Stomach (tissue), 9 donors: ENCODE measurements around the gene WAS. TPM values are rescaled to one million over a fixed set of nuclear protein-coding genes. Genes with fewer than 3 reads are reported as not detected.
"Not testable (repeated sequence)": the region's sequence is repeated elsewhere in the genome, so short reads cannot be mapped to it uniquely, and the experiment has no call there.

ENCODE experiments used
- DNase-seq, 2 donors: peaks; one replicate each; pipeline versions ENCODE4 v3.0.0 to v3.0.0-alpha.2; 2013 to 2019
- H3K27ac ChIP-seq, 5 donors: fragments of 200-600 bp in 4 of 5; sonication (generic) in 4 of 5; one replicate each; pipeline ENCODE4 v1.5.1; 2013 to 2019; ENCODE audit warnings: mild to moderate bottlenecking in 1 of 5, moderate library complexity in 1 of 5
- H3K27me3 ChIP-seq, 3 donors: fragments of 200-600 bp; sonication (generic); one replicate each; pipeline ENCODE4 v1.5.1; 2017 to 2019; ENCODE audit warnings: mixed run types in 1 of 3
- H3K36me3 ChIP-seq, 4 donors: fragments of 200-600 bp; sonication (generic); 1 replicate in 3 of 4; 2 replicates in 1 of 4; pipeline ENCODE4 v1.5.1; 2016 to 2019
- H3K4me1 ChIP-seq, 4 donors: fragments of 200-600 bp; sonication (generic); one replicate each; pipeline ENCODE4 v1.5.1; 2016 to 2019
- H3K4me3 ChIP-seq, 4 donors: fragments of 200-600 bp; sonication (generic) in 3 of 4; one replicate each; pipeline ENCODE4 v1.5.1; 2016 to 2019; ENCODE audit warnings: mild to moderate bottlenecking in 1 of 4
- H3K9me3 ChIP-seq, 4 donors: fragments of 200-600 bp; sonication (generic); one replicate each; pipeline ENCODE4 v1.5.1; 2016 to 2019
- CTCF ChIP-seq, 7 experiments: fragments of 450-650 bp in 4 of 7; fragments of 200-600 bp in 3 of 7; sonication (generic) in 3 of 7; IDR thresholded peaks; one replicate each; pipeline ENCODE4 v1.5.1; 2016 to 2019; ENCODE audit warnings: antibody characterized with exemption in 7 of 7, control low read depth in 2 of 7, mild to moderate bottlenecking in 1 of 7
- EP300 ChIP-seq: sonication (generic); formaldehyde crosslinking; IDR thresholded peaks from one replicate; pipeline ENCODE4 v1.6.1; 2017; ENCODE audit warnings: antibody characterized with exemption
- POLR2A ChIP-seq, 4 donors: fragments of 450-650 bp; IDR thresholded peaks; one replicate each; pipeline ENCODE4 v1.6.1; 2016; ENCODE audit warnings: antibody characterized with exemption in 4 of 4, control low read depth in 2 of 4, mild to moderate bottlenecking in 1 of 4, moderate library complexity in 1 of 4
- POLR2AphosphoS5 ChIP-seq, 3 donors: sonication (generic); formaldehyde crosslinking; IDR thresholded peaks; one replicate each; pipeline ENCODE4 v1.6.1; 2016; ENCODE audit warnings: antibody characterized with exemption in 3 of 3
- WGBS, 5 donors: extraction: QIAGEN DNeasy Blood & Tissue Kit in 3 of 5; methylation state at CpG; one replicate each; pipeline versions ENCODE4 v1.1.5 to v1.1.7; 2013 to 2018; 5-methylcytosine and 5-hydroxymethylcytosine counted together
- intact Hi-C: fragments of 100-400 bp; cut with DNase I; formaldehyde crosslinking; loops from one replicate; pipeline ENCODE4 v1.15.1; 2023; ENCODE audit warnings: low total_unique reads
- polyA plus RNA-seq, 3 donors: library from polyadenylated mRNA; stranded (reverse); fragments of 200-250 nt; gene quantifications; one replicate each; pipeline ENCODE4 v1.2.3, GENCODE V29; 2013
- total RNA-seq, 5 donors: library from RNA; depleted of rRNA; stranded (reverse); fragments of >200 nt; gene quantifications; one replicate each; pipeline versions ENCODE4 v1.1.0 to v1.2.3, GENCODE V29; 2014 to 2016
- donor health status: healthy with polysubstance abuse.
- donor health status: Bipolar disorder and iron deficiency.
- donor health status: healthy.

The WAS gene
- total and polyA plus RNA-seq, 8 donors, result 2.3 to 8.4 (median 4.5) TPM

DNA sequence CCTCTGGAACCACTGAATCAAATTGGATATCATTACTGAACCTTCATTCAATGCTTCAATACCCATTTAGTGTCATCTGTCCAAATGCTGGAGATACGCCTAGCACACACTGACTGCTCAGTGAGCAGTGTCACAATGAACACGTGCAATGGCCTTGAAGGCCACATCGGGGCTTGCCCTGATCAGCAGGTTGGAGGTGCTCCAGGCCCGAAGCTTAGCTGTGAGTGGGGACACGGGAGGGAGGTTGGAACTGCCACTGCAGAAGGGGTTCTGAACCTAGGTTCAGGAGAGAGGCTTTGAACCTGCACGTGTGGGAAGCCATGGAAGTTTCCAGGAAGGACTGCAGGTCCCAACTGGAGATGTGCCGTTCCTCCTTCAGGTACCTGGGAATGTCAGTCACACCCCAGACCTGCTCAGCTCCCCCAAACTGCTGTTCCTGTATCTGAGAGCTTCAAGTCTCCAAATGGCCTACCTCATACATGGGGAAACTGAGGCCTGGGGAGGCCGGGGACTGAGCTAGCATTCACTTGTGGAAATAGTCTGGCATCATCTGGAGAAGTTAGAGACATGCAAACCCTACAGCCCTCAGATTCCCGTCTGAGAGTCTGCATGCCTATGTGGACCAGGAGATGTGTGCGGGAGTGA lies 1.9 kb upstream of the WAS start:
- intact Hi-C loops, result no loop called here
- Histone ChIP-seq H3K9me3 (no peaks in the 10 kb centered on the region), H3K27ac (peak overlapping the region in 1 of 5 donors; percentile 74), H3K27me3 (no peaks in the 10 kb centered on the region), H3K4me3 (no peak overlapping the region), H3K4me1 (peaks cover 0 to 8% (median 7%) of the 10 kb centered on the region in 4 donors), H3K36me3 (no peaks in the 10 kb centered on the region)
- 67 to 82% (median 79%) methylated on average over 5 to 10 of the region's 10 CpGs for WGBS, 5 donors
- TF ChIP-seq POLR2A (IDR thresholded peaks at IDR 0.05) (no peak), EP300 (no peak), CTCF (IDR thresholded peaks at IDR 0.05) (no peak), POLR2AphosphoS5 (IDR thresholded peaks at IDR 0.05) (no peak)
- DNase-seq, result no peak

DNA sequence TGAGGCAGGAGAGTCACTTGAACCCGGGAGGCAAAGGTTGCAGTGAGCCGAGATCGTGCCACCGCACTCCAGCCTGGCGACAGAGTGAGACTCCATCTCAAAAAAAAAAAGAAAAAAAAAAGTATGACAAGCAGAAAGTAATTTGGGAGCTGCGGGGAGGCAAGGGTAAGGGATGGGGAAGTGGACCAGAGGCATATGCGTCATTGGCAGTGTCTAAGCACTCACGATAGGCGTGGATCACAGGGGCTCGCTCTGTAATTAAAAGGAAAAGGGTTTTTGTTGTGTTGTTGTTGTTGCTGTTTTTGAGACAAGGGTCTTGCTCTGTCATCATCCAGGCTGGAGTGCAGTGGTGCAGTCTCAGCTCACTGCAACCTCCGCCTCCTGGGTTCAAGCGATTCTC lies 804 bp upstream of the WAS start:
- DNase-seq, intact Hi-C loops, H3K36me3 ChIP-seq, H3K4me1 ChIP-seq, H3K4me3 ChIP-seq, H3K9me3 ChIP-seq, H3K27me3 ChIP-seq: not testable (repeated sequence)
- WGBS, 5 donors, result 80 to 91% (median 83%) methylated on average over 12 of the region's 12 CpGs
- H3K27ac ChIP-seq, result peak overlapping the region in 4 of 5 donors; percentile 26 to 74 (median 64)

GRCh38 chrX:48684134-48684533 lies 535 bp downstream of the WAS start:
- H3K4me1 ChIP-seq, result no peaks in the 10 kb centered on the region
- TF ChIP-seq EP300 (no peak), CTCF (IDR thresholded peaks at IDR 0.05) (no peak), POLR2AphosphoS5 (IDR thresholded peaks at IDR 0.05) (no peak), POLR2A (IDR thresholded peaks at IDR 0.05) (no peak)
- H3K27me3 ChIP-seq, result peaks cover 0 to 4% (median 0%) of the 10 kb centered on the region in 3 donors
- WGBS, 5 donors, result 40 to 72% (median 72%) methylated on average over 1 to 7 of the region's 7 CpGs
- no peaks in the 10 kb centered on the region for H3K36me3 ChIP-seq
- no peak for DNase-seq
- intact Hi-C loops, result no loop called here
- no peaks in the 10 kb centered on the region for H3K9me3 ChIP-seq
- H3K27ac ChIP-seq, result peak overlapping the region in 4 of 5 donors; percentile 26 to 74 (median 64)
- peak overlapping the region; percentile 14 to 33 (median 30) for H3K4me3 ChIP-seq

- no peaks in the 10 kb centered on the region for H3K36me3 ChIP-seq
- no peak for DNase-seq
- TF ChIP-seq POLR2AphosphoS5 (IDR thresholded peaks at IDR 0.05) (no peak), CTCF (IDR thresholded peaks at IDR 0.05) (no peak), EP300 (no peak), POLR2A (IDR thresholded peaks at IDR 0.05) (no peak)
- H3K4me3 ChIP-seq, result peak overlapping the region in 1 of 4 donors; percentile 15
- WGBS, 5 donors, result 65 to 76% (median 73%) methylated on average over 7 to 12 of the region's 12 CpGs
- no peaks in the 10 kb centered on the region for H3K4me1 ChIP-seq
- H3K9me3 ChIP-seq, result no peaks in the 10 kb centered on the region
- peaks cover 0 to 4% (median 0%) of the 10 kb centered on the region in 3 donors for H3K27me3 ChIP-seq
- H3K27ac ChIP-seq, result no peak overlapping the region
- intact Hi-C loops, result no loop called here
Observed at GRCh38 chrX:48685416-48685815, 1.8 kb downstream of the WAS start.

DNA sequence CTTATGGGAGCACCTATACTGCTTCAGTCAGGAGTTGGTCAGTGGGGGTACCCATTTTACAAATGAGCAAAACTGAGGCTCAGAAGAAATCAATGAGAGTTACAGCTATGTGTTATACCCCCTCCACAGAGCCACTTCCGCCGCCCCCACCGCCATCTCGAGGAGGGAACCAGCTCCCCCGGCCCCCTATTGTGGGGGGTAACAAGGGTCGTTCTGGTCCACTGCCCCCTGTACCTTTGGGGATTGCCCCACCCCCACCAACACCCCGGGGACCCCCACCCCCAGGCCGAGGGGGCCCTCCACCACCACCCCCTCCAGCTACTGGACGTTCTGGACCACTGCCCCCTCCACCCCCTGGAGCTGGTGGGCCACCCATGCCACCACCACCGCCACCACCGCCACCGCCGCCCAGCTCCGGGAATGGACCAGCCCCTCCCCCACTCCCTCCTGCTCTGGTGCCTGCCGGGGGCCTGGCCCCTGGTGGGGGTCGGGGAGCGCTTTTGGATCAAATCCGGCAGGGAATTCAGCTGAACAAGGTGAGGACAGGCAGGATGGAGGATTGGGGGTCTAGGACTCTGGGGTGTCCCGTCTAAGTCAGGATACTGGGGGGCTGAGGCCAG lies 5.0 kb downstream of the WAS start:
- H3K27ac ChIP-seq, result no peak overlapping the region
- no peak overlapping the region for H3K4me3 ChIP-seq
- intact Hi-C loops, result no loop called here
- no peaks in the 10 kb centered on the region for H3K36me3 ChIP-seq
- TF ChIP-seq CTCF (IDR thresholded peaks at IDR 0.05), result no peak
- no peak for TF ChIP-seq POLR2AphosphoS5 (IDR thresholded peaks at IDR 0.05)
- H3K27me3 ChIP-seq, result peaks cover 0 to 19% (median 0%) of the 10 kb centered on the region in 3 donors
- 48 to 86% (median 59%) methylated on average over 7 to 19 of the region's 19 CpGs for WGBS, 5 donors
- no peaks in the 10 kb centered on the region for H3K4me1 ChIP-seq
- no peak for DNase-seq
- no peaks in the 10 kb centered on the region for H3K9me3 ChIP-seq
